Measurements from ENCODE around the gene TNF. TPM values are rescaled to one million over a fixed set of nuclear protein-coding genes. Genes with fewer than 3 reads are reported as not detected.
A peak's percentile ranks its signal among the peaks of the same experiment; 100 is the strongest.
"Not testable (repeated sequence)": the region's sequence is repeated elsewhere in the genome, so short reads cannot be mapped to it uniquely, and the experiment has no call there.

TNF gene
- total RNA-seq, 1 donor from 2014 or later = 0.35 TPM

DNA sequence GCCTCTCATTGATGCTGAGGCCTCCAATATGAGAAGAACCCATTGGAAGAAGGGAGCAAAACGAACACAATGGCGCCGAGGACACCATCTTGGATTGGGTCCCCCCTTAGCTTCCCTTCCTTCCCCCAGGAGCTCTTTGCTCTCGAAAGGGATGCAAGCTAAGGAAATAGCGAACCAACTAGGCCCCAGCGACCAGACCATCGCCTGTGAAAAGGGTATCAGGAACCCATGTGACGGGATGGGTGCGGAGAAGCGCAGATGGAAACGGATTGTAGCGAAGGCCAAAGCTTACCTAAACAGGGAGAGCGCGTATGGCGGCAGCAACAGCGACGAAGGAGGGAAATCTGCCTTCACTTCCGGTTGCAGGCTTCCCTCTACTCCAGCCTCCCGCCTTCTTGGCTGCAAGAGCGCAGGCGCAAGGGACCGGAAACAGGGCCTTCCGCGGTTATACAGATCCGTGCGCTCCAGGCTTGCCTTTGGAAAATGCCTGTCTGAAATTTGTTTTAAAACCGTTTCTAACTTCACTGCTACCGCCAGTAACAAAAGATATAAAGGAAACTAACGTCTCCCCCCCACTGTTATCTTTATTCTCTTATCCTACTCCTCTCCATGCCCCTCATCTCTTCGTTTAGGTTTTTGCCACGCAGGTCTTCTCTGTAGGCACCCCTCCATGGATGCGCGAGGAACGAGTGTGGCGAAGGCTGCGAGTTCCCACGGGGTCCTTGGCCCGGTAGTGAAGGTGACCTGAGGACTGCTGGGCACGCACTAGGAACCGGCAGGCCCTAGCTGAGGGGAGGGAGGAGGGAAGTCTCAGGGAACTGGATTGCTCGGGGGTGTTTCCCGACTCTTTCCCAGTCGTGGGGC lies 33.5 kb upstream of the TNF start, which contains the start of gene DDX39B:
Gene DDX39B (minus strand): TSS at position 346 of the 864 bp plus-strand sequence. CDS start 1,471 bp downstream, outside the sequence.
- intact Hi-C loops (cut with micrococcal nuclease) = no loop called here
- peak; percentile 94 for ATAC-seq

DNA sequence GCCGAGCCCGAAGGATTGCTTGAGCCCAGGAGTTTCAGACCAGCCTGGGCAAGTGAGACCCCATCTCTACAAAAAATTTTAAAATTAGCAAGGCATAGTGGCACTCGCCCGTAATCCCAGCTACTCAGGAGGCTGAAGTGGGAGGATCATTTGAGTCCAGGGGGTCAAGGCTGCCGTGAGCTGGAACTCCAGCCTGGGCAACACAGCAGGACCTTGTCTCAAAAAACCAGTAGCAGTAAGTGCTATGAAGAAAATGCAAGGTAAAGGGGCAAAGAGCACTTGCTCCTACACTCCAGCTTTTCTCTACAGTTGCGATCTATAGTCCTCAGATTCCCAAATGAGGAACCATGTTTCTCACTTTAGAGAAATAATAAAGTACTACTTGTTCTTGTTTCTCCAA lies 31.7 kb upstream of the TNF start:
- intact Hi-C loops (cut with micrococcal nuclease) = no loop called here

More for the DNA sequence above, 33.5 kb upstream of the TNF start, which contains the start of gene DDX39B:
- peak; percentile 96 for DNase-seq

DNA sequence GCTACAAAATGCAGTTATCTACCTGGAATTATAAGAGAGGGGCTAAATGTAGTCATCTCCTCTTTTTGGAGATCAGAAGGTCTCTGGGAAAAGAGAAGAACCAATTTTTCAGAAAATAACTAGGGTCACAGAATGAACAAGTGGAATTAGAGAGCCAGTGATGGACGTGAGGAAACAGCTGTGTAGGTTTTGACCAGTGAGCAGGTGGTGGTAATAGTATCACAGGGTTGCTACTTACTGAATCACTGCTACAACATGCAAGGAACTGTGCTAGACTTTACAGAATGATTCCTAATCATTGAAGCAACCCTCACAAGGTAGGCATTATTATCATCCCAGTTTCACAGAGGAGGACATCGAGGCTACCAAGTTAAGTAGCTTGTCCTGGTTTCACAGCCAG lies 30.7 kb upstream of the TNF start:
- no peak for ATAC-seq
- intact Hi-C loops (cut with micrococcal nuclease) = no loop called here
- DNase-seq = no peak

More for the DNA sequence above, 31.7 kb upstream of the TNF start:
- ATAC-seq = no peak
- no peak for DNase-seq

DNA sequence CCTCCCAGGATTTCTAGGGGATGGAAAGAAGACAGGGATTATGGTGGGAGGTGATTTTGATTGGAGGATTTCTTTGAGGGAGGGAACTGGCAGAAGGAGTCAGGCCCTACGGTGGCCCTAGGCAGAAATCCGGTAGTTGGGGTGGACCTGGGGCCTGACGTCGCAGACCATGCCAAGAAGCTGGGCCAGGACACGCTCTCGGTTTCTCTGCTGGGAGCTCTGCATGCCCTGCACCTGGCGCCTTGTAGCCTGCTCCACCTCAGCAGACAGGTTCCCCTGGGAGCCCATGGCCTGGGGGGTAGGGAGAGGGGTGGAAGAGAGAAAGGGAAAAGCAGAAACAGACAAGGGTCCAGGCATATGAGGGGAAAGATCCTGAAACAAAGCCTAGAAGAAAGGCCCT lies 30.1 kb upstream of the TNF start:
- no peak for DNase-seq
- intact Hi-C loops (cut with micrococcal nuclease) = no loop called here
- ATAC-seq = no peak

DNA sequence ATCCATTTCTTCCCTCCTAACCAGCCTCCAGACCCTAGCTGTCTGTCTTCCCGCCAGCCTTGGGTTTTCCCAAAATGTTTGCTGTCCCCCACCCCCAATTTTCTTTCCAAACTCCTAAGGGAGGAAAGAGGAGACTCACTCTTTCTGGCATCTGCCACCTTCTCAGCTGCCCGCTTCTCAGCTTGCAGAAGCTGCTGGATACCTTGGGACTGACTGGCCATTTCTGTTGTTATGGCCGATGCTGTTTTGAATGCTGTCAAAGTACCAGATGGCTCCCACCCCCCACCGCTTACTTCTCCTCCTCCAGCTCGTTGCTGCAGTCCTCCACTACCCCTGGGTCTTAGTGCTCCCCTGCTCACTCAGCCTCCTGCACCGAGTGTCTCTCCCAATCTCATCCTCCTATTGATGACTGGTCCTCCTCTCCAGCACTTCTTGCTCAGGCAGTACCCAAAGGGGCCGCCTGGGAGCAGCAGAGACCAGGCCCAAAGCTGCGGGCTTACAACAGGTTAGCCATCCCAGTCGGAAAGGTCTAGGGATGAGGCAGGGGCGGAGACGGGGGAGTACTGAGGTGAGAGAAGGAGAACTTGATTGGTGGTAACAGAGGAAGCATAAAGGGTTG lies 28.9 kb upstream of the TNF start, which contains the start of gene ATP6V1G2:
Gene ATP6V1G2 (minus strand): TSS at position 270 of the 619 bp plus-strand sequence. CDS start 49 bp downstream, at position 221.
- DNase-seq = peak; percentile 91
- peak; percentile 79 for ATAC-seq
- intact Hi-C loops (cut with micrococcal nuclease) = loop anchor here (2.0 kb wide), 1 partner anchor 52 kb away; no protein-coding TSS in a partner anchor

DNA sequence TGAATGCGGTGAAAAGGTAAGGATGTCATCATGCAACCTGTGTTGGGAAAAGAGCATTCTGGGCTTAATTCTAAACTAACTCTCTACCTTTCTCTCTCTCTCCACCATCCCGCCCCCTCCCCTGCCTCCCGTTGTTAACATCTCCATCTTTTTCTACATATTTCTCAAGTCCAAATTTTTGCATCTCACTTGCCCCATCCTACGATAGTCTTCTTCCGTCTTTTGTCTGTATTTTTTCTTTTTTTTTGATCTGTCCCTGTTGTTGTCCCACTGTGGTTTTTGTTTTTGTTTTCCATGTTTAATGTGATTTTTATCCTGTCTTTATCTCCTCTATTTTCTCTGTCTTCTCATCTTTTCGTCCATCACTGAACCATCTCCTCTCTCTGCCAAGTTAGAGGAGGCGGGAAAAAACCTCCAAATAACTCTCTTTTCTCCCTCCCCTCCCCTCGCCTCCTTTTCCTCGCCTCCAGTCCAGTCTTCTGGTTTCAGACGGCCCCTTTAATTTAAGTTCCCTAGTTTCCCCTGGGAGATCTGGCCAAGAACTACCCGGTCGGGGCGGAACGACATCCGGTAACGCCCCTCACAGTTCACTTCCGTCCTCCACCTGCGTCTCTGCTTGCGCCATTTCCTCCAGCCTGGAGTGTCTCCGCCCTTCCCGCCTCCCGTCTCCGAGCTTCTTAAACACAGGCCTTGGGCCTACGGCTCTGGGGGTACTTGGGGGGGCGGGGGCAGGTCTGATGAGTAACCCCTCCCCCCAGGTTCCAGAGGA lies 28.2 kb upstream of the TNF start, which contains the start of gene NFKBIL1:
Gene NFKBIL1 (plus strand): TSS at position 651 of the 769 bp plus-strand sequence. CDS start 87 bp downstream, at position 738.
- ATAC-seq = peak; percentile 97
- peak; percentile 95 for DNase-seq
- intact Hi-C loops (cut with micrococcal nuclease) = loop anchor here (2.0 kb wide), 1 partner anchor 52 kb away; no protein-coding TSS in a partner anchor

DNA sequence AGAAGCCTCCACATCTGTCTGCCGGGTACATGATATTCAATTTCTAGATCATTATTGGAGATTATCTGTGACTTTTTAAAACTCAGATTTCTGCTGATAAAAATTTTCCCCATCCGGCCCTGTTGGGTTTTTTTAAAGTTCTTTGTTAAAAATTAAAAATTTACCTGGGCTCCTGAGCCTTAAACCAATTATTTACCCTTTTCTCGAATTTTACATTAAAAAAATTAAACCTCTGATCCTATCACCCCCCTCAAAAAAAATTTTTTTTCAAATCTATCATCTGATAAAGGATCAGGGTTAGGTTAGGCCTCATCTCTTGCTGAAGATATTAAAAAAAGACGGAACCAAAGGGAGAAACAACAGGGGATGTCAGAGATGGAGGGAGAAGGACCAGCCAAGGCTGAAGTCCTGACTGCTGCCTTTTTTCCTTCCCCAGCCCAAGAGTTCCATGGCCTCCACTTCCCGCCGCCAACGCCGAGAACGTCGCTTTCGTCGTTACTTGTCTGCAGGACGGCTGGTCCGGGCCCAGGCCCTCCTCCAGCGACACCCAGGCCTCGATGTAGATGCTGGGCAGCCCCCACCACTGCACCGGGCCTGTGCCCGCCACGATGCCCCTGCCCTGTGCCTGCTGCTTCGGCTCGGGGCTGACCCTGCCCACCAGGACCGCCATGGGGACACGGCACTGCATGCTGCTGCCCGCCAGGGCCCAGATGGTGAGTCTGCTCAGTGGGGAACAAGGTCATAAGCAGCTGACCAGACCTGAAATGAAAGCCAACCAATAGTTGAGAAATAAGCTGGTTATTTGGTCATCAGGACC lies 27.4 kb upstream of the TNF start:
- ATAC-seq = no peak
- no peak for DNase-seq
- intact Hi-C loops (cut with micrococcal nuclease) = loop anchor here (2.0 kb wide), 1 partner anchor 51 kb away; no protein-coding TSS in a partner anchor

DNA sequence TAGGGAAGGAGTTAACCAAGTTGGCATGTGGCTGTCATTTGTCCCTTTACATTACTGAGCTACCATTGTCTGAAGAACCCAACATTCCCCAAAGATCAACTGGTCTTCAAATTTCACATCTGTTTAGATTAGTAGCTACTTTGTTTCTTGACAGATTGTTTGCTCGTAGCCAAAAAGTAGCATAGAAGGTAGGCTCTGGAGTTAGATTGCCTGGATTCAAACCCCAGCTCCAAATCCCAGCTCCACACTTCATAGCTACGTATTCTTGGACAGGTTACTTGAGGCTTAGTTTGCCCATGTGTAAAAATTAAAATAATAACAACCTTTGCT lies 26.9 kb upstream of the TNF start:
- intact Hi-C loops (cut with micrococcal nuclease) = no loop called here
- no peak for ATAC-seq
- no peak for DNase-seq

DNA sequence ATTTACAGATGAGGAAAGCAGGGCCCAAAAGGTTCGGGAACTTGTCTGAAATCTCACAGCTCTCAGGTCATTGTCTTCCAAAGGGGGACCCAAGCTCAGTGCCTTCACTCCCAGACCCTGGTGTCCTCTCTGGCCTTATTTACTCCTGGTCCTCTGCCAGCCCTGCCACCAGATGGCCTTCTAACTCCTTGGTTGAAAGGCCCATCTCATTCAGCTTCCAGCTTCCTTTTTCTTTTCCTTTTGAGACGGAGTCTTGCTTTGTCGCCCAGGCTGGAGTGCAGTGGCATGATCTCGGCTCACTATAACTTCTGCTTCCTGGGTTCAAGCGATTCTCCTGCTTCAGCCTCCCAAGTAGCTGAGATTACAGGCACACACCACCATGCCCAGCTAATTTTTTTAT lies 24.0 kb upstream of the TNF start:
- peak; percentile 62 for DNase-seq
- intact Hi-C loops (cut with micrococcal nuclease) = not testable (repeated sequence)

DNA sequence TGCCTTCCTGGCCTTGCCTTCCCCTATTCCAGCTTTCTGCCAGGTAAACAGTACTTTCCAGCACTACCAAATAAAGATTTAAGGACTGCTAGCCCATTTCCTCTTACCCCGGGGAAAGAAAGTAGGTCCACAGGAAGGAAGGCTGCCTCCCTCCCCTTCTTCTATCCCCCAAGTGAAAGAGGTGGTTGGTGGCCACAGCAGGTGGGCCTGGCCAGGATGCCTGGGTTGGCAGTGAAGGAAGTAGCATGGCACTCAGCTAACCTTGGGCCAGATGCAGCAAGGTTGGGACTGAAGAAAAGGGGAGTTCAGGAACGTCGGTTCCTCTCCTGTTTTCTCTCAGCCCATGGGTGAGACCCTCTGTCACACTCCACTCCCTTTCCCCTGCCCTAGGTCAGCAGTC lies 19.1 kb upstream of the TNF start:
- intact Hi-C loops (cut with micrococcal nuclease) = no loop called here
- ATAC-seq (no peak), DNase-seq (no peak)

More for the DNA sequence above, 24.0 kb upstream of the TNF start:
- not testable (repeated sequence) for ATAC-seq

DNA sequence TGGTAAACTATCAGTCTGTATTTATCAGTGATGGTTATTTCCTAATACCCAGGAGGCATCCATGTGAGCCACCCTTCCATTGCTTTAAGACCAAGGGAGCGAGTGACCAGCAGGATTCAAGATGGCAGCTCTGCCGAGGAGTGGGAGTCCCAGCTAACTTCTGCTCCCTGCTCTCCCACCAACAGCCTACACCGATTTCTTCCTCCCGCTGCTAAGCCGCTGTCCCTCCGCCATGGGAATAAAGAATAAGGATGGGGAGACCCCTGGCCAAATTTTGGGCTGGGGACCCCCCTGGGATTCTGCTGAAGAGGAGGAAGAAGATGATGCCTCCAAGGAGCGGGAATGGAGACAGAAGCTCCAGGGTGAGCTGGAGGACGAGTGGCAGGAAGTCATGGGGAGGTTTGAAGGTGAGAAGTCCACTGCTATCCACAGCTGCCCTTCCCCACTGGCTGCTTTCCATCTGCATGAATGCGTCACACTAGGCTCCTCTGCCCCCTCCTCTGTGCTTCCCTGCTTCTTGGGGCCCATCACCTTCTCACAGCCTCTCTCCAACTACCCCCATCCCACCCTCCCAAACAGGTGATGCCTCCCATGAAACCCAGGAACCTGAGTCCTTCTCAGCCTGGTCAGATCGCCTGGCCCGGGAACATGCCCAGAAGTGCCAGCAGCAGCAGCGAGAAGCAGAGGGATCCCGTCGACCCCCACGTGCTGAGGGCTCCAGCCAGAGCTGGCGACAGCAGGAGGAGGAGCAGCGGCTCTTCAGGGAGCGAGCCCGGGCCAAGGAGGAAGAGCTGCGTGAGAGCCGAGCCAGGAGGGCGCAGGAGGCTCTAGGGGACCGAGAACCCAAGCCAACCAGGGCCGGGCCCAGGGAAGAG lies 17.7 kb upstream of the TNF start:
- intact Hi-C loops (cut with micrococcal nuclease) = no loop called here
- ATAC-seq (no peak), DNase-seq (no peak)

DNA sequence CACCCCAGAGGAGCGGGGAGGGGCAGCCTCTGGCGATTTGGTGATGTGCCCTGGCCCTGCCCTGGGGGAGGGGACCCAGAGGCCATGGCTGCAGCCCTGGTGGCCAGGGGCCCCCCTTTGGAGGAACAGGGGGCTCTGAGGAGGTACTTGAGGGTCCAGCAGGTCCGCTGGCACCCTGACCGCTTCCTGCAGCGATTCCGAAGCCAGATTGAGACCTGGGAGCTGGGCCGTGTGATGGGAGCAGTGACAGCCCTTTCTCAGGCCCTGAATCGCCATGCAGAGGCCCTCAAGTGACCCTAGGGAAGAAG lies 17.1 kb upstream of the TNF start:
- no peak for ATAC-seq
- intact Hi-C loops (cut with micrococcal nuclease) = no loop called here
- no peak for DNase-seq

DNA sequence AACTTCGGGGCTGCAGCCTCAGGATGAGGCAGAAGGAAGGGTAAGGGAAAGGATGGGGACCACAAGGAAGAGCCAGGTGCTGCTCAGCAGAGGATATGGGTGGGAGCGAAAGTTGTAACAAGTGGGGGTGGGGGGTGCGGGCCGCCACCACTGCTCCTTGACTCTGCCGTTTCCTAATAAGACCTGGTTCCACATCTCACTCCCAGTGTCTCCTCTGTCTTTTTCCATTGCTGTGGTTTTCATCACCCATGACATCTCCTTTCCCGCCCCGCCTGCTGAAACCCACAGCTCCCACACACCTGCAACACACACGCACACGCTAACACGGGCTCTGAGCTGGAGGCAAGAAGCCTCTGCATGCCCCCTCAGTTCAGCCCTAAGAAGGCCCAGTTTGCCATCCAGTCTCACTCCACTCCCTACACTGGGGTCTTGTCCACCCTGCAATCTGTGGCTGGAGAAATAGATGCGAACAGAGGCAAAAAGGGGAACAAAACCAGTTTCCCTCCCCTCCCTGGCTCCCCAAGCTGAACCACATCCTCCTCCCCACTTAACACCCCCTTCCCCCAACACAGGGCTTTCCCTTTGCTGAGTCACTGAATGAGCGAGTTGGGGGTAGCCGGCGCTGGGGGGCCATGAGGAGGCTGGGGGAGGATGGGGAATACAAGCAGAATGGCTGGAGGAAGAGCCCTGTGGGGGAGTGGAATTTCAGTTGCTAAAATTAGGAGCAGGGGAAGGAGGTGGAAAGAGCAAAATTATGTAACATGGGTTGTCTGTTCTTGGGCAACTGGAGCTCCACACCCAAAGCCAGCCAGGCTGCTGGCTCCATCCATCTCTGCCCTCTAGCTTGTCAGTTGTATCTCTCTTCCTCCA lies 16.5 kb upstream of the TNF start:
- peak; percentile 44 for DNase-seq
- ATAC-seq = peak; percentile 61
- intact Hi-C loops (cut with micrococcal nuclease) = no loop called here

DNA sequence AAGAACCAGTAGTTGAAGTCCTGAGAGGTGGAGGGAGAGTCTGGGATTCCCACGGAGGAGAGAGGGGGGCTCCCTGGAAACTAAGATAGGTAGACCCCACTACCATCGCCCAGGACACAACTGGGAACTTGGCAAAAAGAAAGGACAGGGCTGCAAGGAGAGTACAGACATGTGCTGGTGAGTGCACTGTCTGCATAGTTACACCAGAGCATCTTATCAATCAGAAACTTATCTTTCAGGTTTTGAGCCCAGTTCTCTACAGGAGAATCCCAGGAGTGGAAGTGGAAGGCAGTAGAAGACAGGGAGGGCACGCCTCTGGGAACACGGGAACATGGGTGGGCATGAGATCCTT lies 15.8 kb upstream of the TNF start:
- intact Hi-C loops (cut with micrococcal nuclease) = no loop called here
- DNase-seq (no peak), ATAC-seq (no peak)

DNA sequence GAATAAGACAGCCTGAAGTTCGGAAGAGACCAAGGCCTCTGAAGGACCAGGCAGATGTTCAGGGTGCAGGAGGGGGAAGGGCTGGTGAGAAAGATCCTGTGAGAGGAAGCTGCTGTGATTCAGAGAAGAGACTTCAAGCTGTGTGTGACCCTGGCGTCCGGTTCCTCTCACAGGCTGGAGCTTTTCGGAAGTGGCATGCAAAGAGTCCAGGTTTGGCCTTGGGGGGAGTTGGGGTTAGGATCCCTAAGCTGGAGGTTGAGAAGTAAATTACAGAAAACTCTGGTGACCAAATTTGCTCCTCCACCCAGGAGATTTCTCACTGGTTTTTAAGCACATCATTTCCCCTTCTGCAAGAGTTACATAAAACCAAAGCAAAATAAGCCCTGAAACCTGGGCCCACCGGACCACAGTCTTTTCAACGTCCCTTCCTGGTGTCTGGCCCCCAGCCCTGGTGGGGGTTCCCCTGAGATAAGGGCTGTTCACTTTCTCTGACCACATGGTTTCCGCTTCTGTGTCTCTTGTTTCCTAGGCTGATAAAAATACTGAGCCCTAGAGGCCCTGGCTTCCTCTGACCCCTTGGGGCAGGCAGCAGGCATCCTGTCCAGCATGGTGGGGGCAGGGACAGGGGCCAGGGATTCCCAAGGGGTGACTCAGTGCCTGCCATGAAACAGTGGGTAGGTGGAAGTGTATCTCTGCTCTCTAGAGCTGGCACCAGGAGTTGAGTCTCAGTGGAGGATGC lies 15.2 kb upstream of the TNF start:
- intact Hi-C loops (cut with micrococcal nuclease) = no loop called here
- ATAC-seq (peak; percentile 79), DNase-seq (peak; percentile 71)

DNA sequence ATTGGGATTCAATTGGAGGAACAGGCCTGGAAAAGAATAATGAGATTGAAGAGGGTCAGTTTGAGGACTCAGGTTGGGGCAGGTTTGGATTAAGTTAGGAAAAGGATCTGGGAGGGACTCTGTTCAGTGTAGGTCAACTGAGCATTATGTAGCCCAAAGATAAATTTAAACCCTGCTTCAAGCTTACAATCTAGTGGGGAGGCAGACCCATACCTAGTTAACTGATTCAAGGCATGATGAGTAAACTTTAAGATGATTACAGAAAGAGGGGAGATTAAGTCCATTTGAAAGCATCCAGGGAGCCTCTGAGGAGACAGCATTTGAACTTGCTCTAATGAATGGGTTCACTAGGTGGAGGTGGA lies 14.7 kb upstream of the TNF start:
- intact Hi-C loops (cut with micrococcal nuclease) = no loop called here
- ATAC-seq (no peak), DNase-seq (no peak)
